Urothelium cell line (cell line): Measurements from ENCODE around the gene NLN.
"Not testable (repeated sequence)": the region's sequence is repeated elsewhere in the genome, so short reads cannot be mapped to it uniquely, and the experiment has no call there.

Experiments
- DNase-seq: peaks from one replicate; pipeline ENCODE4 v3.0.0; 2011; ENCODE audit warnings: low spot score, mixed read lengths
- FAIRE-seq: peaks from 2 replicates; lab custom pipeline; 2011; peaks lifted over from hg19 to GRCh38; lab: Jason Lieb, UNC

NLN gene

GRCh38 chr5:65769539-65769938 lies 47.5 kb downstream of the NLN start:
- FAIRE-seq, result no peak
- DNase-seq, result peak; percentile 55

- DNase-seq (no peak), FAIRE-seq (no peak)
Observed at GRCh38 chr5:65771266-65771665, 49.3 kb downstream of the NLN start.

DNA sequence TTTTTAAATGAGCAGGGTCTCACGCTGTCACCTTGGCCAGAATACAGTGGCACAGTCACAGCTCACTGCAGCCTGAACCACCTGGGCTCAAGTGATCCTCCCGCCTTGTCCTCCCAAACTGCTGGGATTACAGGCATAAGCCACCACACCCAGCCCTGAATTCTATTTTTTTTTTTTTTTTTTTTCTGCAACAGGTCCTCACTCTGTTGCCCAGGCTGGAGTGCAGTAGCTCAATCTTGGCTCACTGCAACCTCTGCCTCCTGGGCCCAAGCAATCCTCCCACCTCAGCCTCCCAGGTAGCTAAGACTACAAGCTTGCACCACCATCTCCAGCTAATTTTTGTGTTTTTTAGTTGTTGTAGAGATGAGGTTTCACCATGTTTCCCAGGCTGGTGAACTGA lies 51.0 kb downstream of the NLN start:
- FAIRE-seq, DNase-seq: not testable (repeated sequence)

GRCh38 chr5:65774346-65774745 lies 52.3 kb downstream of the NLN start:
- FAIRE-seq (no peak), DNase-seq (peak; percentile 18)

GRCh38 chr5:65775476-65775875 lies 53.5 kb downstream of the NLN start:
- FAIRE-seq (no peak), DNase-seq (no peak)

- FAIRE-seq (no peak), DNase-seq (no peak)
Observed at GRCh38 chr5:65776441-65777141, 54.6 kb downstream of the NLN start.

DNA sequence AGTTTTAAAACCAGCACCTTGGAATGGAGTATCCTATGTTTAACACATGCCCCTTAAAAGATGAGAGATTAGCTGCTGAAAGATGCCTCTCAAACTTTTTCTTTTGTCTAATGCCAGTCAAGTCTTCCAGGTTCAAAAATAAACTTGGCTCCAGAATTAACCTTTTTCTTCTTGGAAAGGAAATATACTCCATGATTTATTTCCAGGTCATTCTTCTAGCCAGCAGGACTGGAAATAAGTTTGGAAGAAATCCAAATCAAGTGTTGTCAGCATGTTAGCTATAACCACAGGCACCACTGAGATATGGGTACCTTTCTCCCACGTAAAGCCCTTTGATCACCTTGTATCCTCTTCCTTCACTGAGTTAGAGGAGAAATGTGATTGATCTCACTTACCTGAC lies 56.1 kb downstream of the NLN start:
- DNase-seq (no peak), FAIRE-seq (no peak)

DNA sequence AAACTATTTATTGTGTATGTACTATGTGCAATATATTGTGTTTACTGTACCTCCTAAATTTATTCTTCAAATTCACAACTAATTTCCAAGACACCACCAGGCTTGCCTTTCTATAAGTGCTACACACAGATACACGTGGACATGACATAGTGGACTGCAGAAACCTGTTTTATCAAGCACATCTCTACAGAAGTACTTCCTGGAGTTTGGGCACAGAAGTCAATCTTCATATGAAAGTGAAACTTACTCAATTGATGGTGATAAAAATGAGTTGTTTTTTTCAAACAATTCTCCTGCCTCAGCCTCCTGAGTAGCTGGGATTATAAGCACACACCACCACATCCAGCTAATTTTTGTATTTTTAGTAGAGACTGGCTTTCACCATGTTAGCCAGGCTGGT lies 57.6 kb downstream of the NLN start:
- FAIRE-seq (no peak), DNase-seq (no peak)

DNA sequence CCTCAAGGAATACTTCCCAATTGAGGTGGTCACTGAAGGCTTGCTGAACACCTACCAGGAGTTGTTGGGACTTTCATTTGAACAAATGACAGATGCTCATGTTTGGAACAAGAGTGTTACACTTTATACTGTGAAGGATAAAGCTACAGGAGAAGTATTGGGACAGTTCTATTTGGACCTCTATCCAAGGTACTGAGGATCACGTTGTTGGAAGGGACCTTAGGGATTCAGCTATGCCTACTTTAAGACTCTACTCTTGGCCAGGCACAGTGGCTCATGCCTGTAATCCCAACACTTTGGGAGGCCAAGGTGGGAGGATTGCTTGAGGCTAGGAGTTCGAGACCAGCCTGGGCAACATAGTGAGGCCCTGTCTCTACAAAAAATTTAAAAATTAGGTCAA lies 66.3 kb downstream of the NLN start:
- not testable (repeated sequence) for FAIRE-seq

GRCh38 chr5:65790371-65791163 lies 68.6 kb downstream of the NLN start:
- DNase-seq, result no peak
- no peak for FAIRE-seq

More for the DNA sequence above, 66.3 kb downstream of the NLN start:
- not testable (repeated sequence) for DNase-seq

DNA sequence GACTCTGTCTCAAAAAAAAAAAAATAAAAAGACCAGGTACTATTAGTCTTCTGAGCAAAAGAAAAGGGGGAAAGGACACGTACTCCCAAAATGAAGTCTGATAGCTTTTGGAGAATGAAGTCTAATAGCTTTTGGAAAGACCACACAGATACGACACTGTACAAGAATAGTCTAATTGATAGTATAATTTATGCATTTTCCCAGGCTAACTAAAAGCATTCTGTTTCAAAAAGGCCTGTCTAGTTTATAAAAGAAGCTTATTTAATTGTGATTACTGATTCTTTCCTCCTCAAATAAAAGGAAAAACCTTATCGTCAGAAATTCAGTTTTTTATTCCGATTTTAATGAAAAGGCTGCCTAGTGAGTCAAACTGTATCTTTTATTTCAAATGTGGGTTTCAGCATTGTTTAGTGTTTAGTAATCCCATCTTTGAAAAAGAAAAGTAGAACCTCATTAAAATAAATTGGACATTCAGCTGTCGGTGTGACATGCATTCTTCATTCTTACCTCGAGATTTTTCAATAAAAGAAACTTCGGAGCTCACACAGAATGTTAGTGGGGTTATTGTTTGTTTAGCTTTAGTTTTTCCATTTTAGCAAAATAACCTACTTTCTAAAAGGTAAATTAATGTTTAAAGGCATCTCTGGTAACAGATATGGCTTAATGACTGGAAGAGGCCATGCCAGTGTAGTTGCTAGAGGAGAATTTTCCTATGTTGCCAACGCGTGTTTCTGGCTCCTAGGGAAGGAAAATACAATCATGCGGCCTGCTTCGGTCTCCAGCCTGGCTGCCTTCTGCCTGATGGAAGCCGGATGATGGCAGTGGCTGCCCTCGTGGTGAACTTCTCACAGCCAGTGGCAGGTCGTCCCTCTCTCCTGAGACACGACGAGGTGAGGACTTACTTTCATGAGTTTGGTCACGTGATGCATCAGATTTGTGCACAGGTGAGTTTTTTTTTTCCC lies 70.0 kb downstream of the NLN start:
- FAIRE-seq (no peak), DNase-seq (no peak)

- no peak for FAIRE-seq
Observed at GRCh38 chr5:65796269-65796668, 74.3 kb downstream of the NLN start.

GRCh38 chr5:65796751-65797316 lies 74.8 kb downstream of the NLN start:
- no peak for DNase-seq
- FAIRE-seq, result no peak

More at GRCh38 chr5:65796269-65796668, 74.3 kb downstream of the NLN start:
- no peak for DNase-seq

DNA sequence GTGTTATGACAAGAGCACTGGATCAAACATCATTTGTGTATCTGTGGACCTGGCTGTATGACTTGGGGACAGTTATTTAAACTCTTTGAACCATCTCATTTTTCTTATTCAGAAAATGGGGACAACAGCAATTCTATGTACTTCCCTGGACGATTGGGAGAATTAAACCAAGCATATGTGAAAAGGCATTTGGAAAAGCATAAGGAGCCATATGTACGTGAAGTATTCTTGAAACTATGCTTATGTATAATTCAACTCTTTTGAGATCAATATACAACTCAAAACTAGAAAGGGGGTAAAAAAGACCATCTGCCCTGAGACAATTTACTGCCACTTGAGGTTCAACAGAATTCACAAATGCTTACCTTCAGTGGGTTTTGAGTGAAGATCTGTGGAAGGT lies 75.5 kb downstream of the NLN start:
- DNase-seq, result no peak
- no peak for FAIRE-seq

- no peak for DNase-seq
- FAIRE-seq, result no peak
Observed at GRCh38 chr5:65799857-65800256, 77.9 kb downstream of the NLN start.

DNA sequence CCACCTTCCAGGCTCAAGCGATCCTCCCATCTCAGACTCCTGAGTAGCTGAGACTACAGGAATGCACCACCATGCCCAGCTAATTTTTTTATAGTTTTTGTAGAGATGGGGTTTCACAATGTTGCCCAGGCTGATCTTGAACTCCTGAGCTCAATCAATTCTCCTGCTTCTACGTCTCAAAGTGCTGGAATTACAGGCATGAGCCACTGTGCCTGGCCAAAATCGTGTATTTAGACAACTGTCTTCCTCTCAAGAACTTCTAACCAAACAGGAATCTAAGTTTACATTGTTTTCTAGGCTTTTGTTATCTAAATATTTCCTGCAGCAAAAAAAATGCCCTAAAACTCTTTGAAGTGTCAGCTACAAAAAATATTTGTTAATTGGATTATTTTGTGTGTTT lies 78.8 kb downstream of the NLN start:
- no peak for DNase-seq
- no peak for FAIRE-seq

- no peak for FAIRE-seq
- no peak for DNase-seq
Observed at GRCh38 chr5:65801352-65801783, 79.4 kb downstream of the NLN start.

DNA sequence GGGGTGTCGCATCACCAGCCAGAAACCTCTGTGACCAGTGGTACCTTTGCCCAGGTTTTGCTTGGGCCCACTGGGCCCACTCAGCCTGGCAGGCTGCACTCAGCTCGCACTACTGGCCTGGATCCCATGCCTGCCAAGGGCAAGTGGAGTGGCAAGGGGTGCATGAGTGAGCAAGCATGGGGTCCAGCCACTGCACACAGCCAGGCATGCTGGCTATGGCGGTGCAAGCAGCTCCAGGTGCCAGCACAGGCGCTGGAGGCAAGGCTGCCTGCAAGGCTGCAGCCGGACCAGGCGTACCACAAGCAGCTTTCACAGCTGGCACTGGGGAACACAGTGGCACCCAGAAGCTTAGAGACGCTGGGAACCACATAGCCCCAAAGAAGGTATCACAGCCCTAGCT lies 80.1 kb downstream of the NLN start:
- FAIRE-seq, result no peak
- DNase-seq, result no peak

GRCh38 chr5:65802820-65803219 lies 80.8 kb downstream of the NLN start:
- DNase-seq (no peak), FAIRE-seq (no peak)

DNA sequence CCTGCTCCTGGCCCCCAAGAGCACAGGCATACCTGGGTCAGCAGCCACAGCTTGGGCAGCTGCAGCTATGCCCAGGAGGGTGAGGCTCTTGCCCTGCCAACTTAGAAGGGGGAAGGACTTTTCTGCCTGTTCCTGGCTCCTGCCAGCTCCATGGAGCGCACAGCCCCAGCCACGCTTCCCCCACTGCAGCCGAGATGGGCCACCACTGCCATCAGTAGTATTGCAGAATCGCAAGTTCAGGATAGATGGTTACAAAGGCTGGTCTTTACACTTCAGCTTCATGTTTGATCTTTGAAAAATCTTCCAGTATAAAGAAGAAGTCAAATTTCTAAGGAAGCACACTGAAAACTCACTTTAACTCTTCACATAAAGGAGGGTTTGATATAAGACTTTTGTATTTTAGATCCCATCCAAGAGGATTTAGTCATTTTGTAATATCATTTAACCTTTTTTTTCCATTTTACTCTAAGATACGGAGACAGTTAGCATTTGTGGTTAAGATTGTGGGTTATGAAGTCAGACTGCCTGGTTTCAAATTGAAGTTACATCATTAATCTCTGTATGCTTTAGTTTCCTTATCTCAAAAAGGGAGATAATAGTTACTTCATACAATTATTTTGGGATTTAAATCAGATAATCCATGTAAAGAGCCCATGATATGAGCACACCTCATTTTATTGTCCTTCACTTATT lies 81.8 kb downstream of the NLN start:
- DNase-seq (no peak), FAIRE-seq (no peak)
